RWPE2 (cell line): ENCODE data around the gene NEU1.
"Not testable (repeated sequence)": the region's sequence is repeated elsewhere in the genome, so short reads cannot be mapped to it uniquely, and the experiment has no call there.

Experiments used
- ATAC-seq: fragments of 200-7000 bp; cut with Tn5 transposase; 3 replicates; pipeline ENCODE4 v1.9.1; 2021; ENCODE audit warnings: low read depth
- DNase-seq: peaks from one replicate; pipeline ENCODE4 v3.0.0-alpha.2; 2020; ENCODE audit warnings: low spot score
- H3K27ac ChIP-seq: fragments of 450-650 bp; 2 replicates; pipeline ENCODE4 v1.5.1; 2017; ENCODE audit warnings: mild to moderate bottlenecking; ENCODE audit not compliant: poor library complexity, severe bottlenecking
- H3K27me3 ChIP-seq: fragments of 250-450 bp; sonication (Bioruptor Pico); 2 replicates; pipeline ENCODE4 v1.5.1; 2021; ENCODE audit warnings: mild to moderate bottlenecking, moderate library complexity; ENCODE audit not compliant: insufficient read depth, poor library complexity, severe bottlenecking
- H3K36me3 ChIP-seq: fragments of 250-450 bp; sonication (Bioruptor Pico); 2 replicates; pipeline ENCODE4 v1.5.1; 2020; ENCODE audit warnings: low read depth, mild to moderate bottlenecking, moderate library complexity
- H3K4me1 ChIP-seq: fragments of 250-450 bp; sonication (Bioruptor Pico); 2 replicates; pipeline ENCODE4 v1.5.1; 2021; ENCODE audit warnings: mild to moderate bottlenecking, moderate library complexity; ENCODE audit not compliant: insufficient read depth, poor library complexity, severe bottlenecking
- H3K4me3 ChIP-seq: fragments of 250-450 bp; sonication (Bioruptor Pico); 2 replicates; pipeline ENCODE4 v1.5.1; 2021; ENCODE audit warnings: mild to moderate bottlenecking, moderate library complexity; ENCODE audit not compliant: severe bottlenecking
- H3K9me3 ChIP-seq: fragments of 250-450 bp; sonication (Bioruptor Pico); 2 replicates; pipeline ENCODE4 v1.5.1; 2021; ENCODE audit warnings: mild to moderate bottlenecking, moderate library complexity; ENCODE audit not compliant: severe bottlenecking
- TF ChIP-seq, protein P1 (sequence below): fragments of 450-650 bp; IDR thresholded peaks from one replicate; pipeline ENCODE4 v1.5.1; 2017; ENCODE audit warnings: mild to moderate bottlenecking, moderate library complexity; ENCODE audit not compliant: poor library complexity, severe bottlenecking

NEU1 gene

DNA sequence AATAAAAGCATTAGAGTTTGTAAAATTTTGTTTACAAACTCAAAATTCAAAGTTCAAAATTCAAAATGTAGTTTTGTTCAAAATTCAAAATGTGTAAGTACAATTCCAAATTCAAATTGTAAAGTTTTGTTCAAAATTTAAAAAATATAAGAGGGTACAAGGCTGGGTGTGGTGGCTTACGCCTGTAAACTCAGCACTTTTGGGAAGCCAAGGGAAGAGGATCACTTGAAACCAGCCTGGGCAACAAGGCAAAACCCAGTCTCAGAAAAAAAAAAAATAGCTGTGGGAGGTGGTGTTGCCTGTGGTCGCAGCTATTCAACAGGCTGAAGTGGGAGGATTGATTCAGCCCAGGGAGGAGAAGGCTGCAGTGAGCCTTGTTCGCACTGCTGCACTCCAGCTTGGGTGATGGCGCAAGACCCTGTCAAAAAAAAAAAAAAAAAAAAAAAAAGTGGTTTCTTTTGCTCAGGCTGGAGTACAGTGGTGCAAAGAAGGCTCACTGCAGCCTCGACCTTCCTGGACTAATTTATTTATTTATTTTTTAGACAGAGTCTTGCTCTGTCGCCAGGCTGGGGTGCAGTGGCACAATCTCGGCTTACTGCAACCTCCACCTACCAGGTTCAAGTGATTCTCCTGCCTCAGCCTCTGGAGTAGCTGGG lies 44.7 kb upstream of the NEU1 start:
- no peak for DNase-seq
- Histone ChIP-seq H3K27me3 (no peaks in the 10 kb centered on the region), H3K9me3 (no peaks in the 10 kb centered on the region), H3K36me3 (no peaks in the 10 kb centered on the region), H3K27ac (no peak overlapping the region), H3K4me3 (no peak overlapping the region), H3K4me1 (peaks cover 16% of the 10 kb centered on the region)
- ATAC-seq: no peak
- TF ChIP-seq, protein P1, sequence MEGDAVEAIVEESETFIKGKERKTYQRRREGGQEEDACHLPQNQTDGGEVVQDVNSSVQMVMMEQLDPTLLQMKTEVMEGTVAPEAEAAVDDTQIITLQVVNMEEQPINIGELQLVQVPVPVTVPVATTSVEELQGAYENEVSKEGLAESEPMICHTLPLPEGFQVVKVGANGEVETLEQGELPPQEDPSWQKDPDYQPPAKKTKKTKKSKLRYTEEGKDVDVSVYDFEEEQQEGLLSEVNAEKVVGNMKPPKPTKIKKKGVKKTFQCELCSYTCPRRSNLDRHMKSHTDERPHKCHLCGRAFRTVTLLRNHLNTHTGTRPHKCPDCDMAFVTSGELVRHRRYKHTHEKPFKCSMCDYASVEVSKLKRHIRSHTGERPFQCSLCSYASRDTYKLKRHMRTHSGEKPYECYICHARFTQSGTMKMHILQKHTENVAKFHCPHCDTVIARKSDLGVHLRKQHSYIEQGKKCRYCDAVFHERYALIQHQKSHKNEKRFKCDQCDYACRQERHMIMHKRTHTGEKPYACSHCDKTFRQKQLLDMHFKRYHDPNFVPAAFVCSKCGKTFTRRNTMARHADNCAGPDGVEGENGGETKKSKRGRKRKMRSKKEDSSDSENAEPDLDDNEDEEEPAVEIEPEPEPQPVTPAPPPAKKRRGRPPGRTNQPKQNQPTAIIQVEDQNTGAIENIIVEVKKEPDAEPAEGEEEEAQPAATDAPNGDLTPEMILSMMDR: no peak

- not testable (repeated sequence) for ATAC-seq, H3K27me3 ChIP-seq, DNase-seq, H3K27ac ChIP-seq, H3K36me3 ChIP-seq, H3K9me3 ChIP-seq, H3K4me3 ChIP-seq
- H3K4me1 ChIP-seq: peaks cover 16% of the 10 kb centered on the region
These were observed 44.1 kb upstream of the NEU1 start for GRCh38 chr6:31906727-31907126.

- Histone ChIP-seq H3K4me3 (no peak overlapping the region), H3K9me3 (no peaks in the 10 kb centered on the region), H3K4me1 (peaks cover 10% of the 10 kb centered on the region), H3K36me3 (no peaks in the 10 kb centered on the region), H3K27me3 (no peaks in the 10 kb centered on the region), H3K27ac (no peak overlapping the region)
- ATAC-seq (no peak), DNase-seq (no peak)
- TF ChIP-seq, protein P1: no peak
These were observed 43.5 kb upstream of the NEU1 start for GRCh38 chr6:31906122-31906521.

GRCh38 chr6:31905041-31905440 lies 42.4 kb upstream of the NEU1 start:
- DNase-seq (no peak), ATAC-seq (no peak)
- Histone ChIP-seq H3K9me3 (no peaks in the 10 kb centered on the region), H3K4me1 (no peaks in the 10 kb centered on the region), H3K36me3 (no peaks in the 10 kb centered on the region), H3K27me3 (no peaks in the 10 kb centered on the region), H3K4me3 (no peak overlapping the region), H3K27ac (no peak overlapping the region)
- TF ChIP-seq, protein P1: no peak

DNA sequence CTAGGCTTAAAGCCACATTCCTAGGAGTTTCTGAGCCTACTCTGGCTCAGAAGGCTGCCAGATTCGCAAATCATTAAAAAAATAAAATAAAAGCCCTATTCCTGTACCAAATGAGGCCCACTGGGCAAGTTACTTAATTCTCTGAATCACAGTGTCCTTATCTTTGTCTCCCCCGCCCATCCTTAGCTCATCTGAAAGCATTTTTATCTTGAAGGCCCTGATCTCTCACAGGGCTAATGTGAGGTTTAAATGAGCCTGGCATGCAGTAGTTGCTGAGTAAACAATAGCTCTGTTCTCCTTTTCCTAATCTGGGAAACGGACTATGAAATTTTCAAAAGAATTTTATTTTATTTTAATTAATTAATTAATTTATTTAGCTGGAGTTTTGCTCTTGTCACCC lies 41.3 kb upstream of the NEU1 start:
- Histone ChIP-seq H3K27me3 (no peaks in the 10 kb centered on the region), H3K4me3 (no peak overlapping the region), H3K9me3 (no peaks in the 10 kb centered on the region), H3K27ac (no peak overlapping the region), H3K4me1 (no peaks in the 10 kb centered on the region), H3K36me3 (no peaks in the 10 kb centered on the region)
- ATAC-seq (no peak), DNase-seq (no peak)
- TF ChIP-seq, protein P1: no peak
